ENCODE results near the gene SMAD2. TPM values are rescaled to one million over a fixed set of nuclear protein-coding genes. Genes with fewer than 3 reads are reported as not detected.

The SMAD2 gene
- 31.4 and 111 TPM in 2 replicates for total RNA-seq

GRCh38 chr18:47930199-47930930 is at the start of gene SMAD2:
SMAD2 (minus strand) TSS chr18:47930659; CDS start chr18:47896756, 33,903 bp downstream.

Small RNAs within 50 kb of the gene (small RNA-seq; reads per million reads assigned to genes)
- gene AC120349.2: not detected
- not detected for gene MTCO2P2
